K562 (cell line): ENCODE results near the gene USP32. TPM values are rescaled to one million over a fixed set of nuclear protein-coding genes. Genes with fewer than 3 reads are reported as not detected.
A peak's percentile ranks its signal among the peaks of the same experiment; 100 is the strongest.

Experiments
- CBX3 ChIP-seq, 2 experiments: IDR thresholded peaks; 1 replicate in 1 of 2; 2 replicates in 1 of 2; pipeline ENCODE4 v1.6.1; 2012; ENCODE audit warnings: inconsistent platforms in 2 of 2, low read length in 2 of 2, borderline replicate concordance in 1 of 2, control low read depth in 1 of 2
- CC2D1A ChIP-seq: fragments of 450-650 bp; IDR thresholded peaks from 2 replicates; pipeline ENCODE4 v1.6.1; 2017; ENCODE audit warnings: mild to moderate bottlenecking
- HOXB6 ChIP-seq: fragments of 250-450 bp; sonication (Bioruptor Pico); IDR thresholded peaks from 2 replicates; pipeline ENCODE4 v1.5.1; 2022; ENCODE audit warnings: mild to moderate bottlenecking, borderline replicate concordance
- ILF3 ChIP-seq: fragments of 450-650 bp; IDR thresholded peaks from 2 replicates; pipeline ENCODE4 v1.6.1; 2018; ENCODE audit warnings: antibody characterized with exemption, mild to moderate bottlenecking, moderate library complexity, borderline replicate concordance
- MAFF ChIP-seq: IDR thresholded peaks from 2 replicates; pipeline ENCODE4 v1.6.1; 2012; ENCODE audit warnings: low read length, improper control_type of control experiment
- MXD1 ChIP-seq: fragments of 250-450 bp; sonication (Bioruptor Pico); IDR thresholded peaks from 2 replicates; pipeline ENCODE4 v1.8.0; 2021; ENCODE audit warnings: borderline replicate concordance, mild to moderate bottlenecking, moderate library complexity; ENCODE audit not compliant: poor library complexity, severe bottlenecking
- NFE2L1 ChIP-seq: fragments of 450-650 bp; IDR thresholded peaks from 2 replicates; pipeline ENCODE4 v1.6.1; 2016; ENCODE audit warnings: missing genetic modification characterization, low read depth, mild to moderate bottlenecking, missing compliant biosample characterization, moderate library complexity, borderline replicate concordance
- PCBP2 ChIP-seq: fragments of 200-400 bp; formaldehyde crosslinking; IDR thresholded peaks from 2 replicates; pipeline ENCODE4 v1.6.1; 2018; ENCODE audit warnings: low read length, low read depth, mild to moderate bottlenecking, moderate library complexity; ENCODE audit not compliant: poor library complexity, severe bottlenecking
- PML ChIP-seq: IDR thresholded peaks from 2 replicates; pipeline ENCODE4 v1.6.1; 2012; ENCODE audit warnings: low read length, inconsistent platforms
- POLR2H ChIP-seq: IDR thresholded peaks from 2 replicates; pipeline ENCODE4 v1.6.1; 2016; ENCODE audit warnings: missing genetic modification characterization, low read depth, mild to moderate bottlenecking, control low read depth, missing compliant biosample characterization, moderate library complexity
- RB1 ChIP-seq: fragments of 450-650 bp; IDR thresholded peaks from 2 replicates; pipeline ENCODE4 v1.6.1; 2017; ENCODE audit warnings: low read depth, mild to moderate bottlenecking
- U2AF1 ChIP-seq: fragments of 200-400 bp; formaldehyde crosslinking; optimal IDR thresholded peaks from 2 replicates; pipeline ENCODE3; 2017; ENCODE audit warnings: mild to moderate bottlenecking, low read depth, low read length, moderate library complexity
- ZNF124 ChIP-seq: sonication (generic); formaldehyde crosslinking; IDR thresholded peaks from 2 replicates; pipeline ENCODE4 v1.8.1; 2022; ENCODE audit warnings: missing genetic modification reagents
- ZNF263 ChIP-seq: sonication (generic); formaldehyde crosslinking; IDR thresholded peaks from 2 replicates; pipeline ENCODE4 v1.8.0; 2022; ENCODE audit warnings: mild to moderate bottlenecking, missing genetic modification reagents, borderline replicate concordance
- ZNF274 ChIP-seq: IDR thresholded peaks from 2 replicates; pipeline ENCODE4 v1.6.1; 2011; ENCODE audit warnings: low read depth, mild to moderate bottlenecking, low read length, moderate library complexity, borderline replicate concordance
- ZNF639 ChIP-seq, 2 experiments: fragments of 200-800 bp in 1 of 2; sonication (Bioruptor generic) in 1 of 2; sonication (generic) in 1 of 2; formaldehyde crosslinking in 1 of 2; IDR thresholded peaks in 1 of 2; conservative IDR thresholded peaks in 1 of 2; 2 replicates each; pipeline versions ENCODE4 v1.5.0 to v1.6.1; 2016 to 2020; ENCODE audit warnings: missing compliant biosample characterization in 1 of 2, missing genetic modification characterization in 1 of 2, missing genetic modification reagents in 1 of 2
- ZSCAN32 ChIP-seq: fragments of 450-650 bp; formaldehyde crosslinking; IDR thresholded peaks from 2 replicates; pipeline ENCODE4 v1.4.0; 2020; ENCODE audit warnings: mild to moderate bottlenecking, moderate library complexity
- polyA plus RNA-seq, 8 experiments: library from polyadenylated mRNA; depleted of rRNA in 4 of 8; stranded (reverse) in 5 of 8; unstranded in 3 of 8; fragments of >200 nt; fragmentation: Nextera tagmentation in 2 of 8; fragmentation: Illumina TruSeq in 1 of 8; extraction: Ambion mirVana in 2 of 8; extraction: Trizol in 1 of 8; gene quantifications; 2 replicates each; pipeline versions ENCODE4 v1.2.1 to v1.2.3, GENCODE V29; 2011 to 2014; ENCODE audit warnings: inconsistent platforms in 1 of 8, missing spikeins in 1 of 8
- total RNA-seq, 7 experiments: library from RNA; depleted of rRNA in 6 of 7; stranded (reverse); fragments of >200 nt in 6 of 7; fragmentation: Illumina TruSeq in 2 of 7; extraction: Trizol in 2 of 7; gene quantifications; 2 replicates each; pipeline versions ENCODE4 v1.2.1 to v1.2.3, GENCODE V29; 2011 to 2021; ENCODE audit warnings: low replicate concordance in 1 of 7
- TF ChIP-seq, protein P1 (sequence below): sonication (generic); formaldehyde crosslinking; IDR thresholded peaks from 2 replicates; pipeline ENCODE4 v1.8.1; 2022; ENCODE audit warnings: missing genetic modification reagents
- TF ChIP-seq, protein P2 (sequence below): fragments of 250-450 bp; sonication (Bioruptor Pico); IDR thresholded peaks from 2 replicates; pipeline ENCODE4 v1.5.0; 2021; ENCODE audit warnings: mild to moderate bottlenecking, borderline replicate concordance

Gene USP32
- total and polyA plus RNA-seq, 9 of the 15 experiments (the other 6 are each of a cell fraction or from before 2014, with no cell fraction given) = 18.0 to 69.3 (median 47.1) TPM

DNA sequence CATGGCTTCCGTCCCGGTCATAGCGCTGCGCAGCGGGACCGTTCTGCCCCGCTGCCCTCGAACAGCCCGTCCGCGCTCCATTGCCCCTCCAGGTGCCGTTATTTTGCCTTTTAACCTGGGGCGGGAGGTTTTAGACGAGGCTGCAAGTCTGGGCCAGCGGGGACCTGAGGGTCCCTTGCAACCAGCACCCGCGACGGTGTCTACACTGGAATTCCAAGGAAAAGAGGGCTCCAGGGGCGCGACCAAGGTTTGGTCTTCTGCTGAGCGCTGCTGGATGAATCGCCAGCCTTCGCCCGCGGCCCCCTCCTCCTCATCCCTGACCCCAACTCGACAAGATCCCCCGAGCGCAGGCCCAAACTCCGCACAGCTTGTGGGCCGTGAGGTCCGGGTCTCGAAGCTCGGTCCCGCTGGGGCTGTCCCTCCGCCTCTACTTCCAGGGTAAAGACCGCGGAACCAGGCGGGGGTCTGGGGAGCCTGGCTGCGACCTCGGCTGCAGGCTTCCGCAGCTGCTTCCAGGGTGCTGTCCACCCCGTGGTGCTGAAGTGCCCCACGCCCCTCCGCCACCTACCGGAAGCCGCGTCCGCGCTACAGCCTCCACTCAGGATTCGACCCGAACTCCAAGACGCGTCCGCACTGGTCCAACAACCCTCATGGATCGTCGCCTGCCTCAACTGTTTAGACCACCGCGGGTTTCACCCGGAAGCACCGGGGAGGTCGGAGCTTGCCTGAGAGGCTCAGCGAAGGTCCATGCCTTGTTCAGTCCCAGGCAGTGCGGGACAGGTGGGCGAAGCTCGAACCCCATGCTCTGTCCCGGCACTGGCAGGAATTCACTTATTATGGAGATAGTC, 252.3 kb downstream of the USP32 start (continued):
- TF ChIP-seq CBX3 (IDR thresholded peaks at IDR 0.05; ENCODE audit: borderline replicate concordance in 1 of 2, low read length in 2 of 2) (peak; percentile 16 to 63; a peak in 2 of 3 replicates), ZNF124 (CRISPR knock-in tag) (peak; percentile 87; the same call in 1 of the 2 replicates), CC2D1A (no peak), ZNF639 (CRISPR knock-in tag; conservative IDR thresholded peaks at IDR 0.05 in 1 of 2, IDR thresholded peaks at IDR 0.05 in 1 of 2) (0 out of 4 replicates have a peak, but pooled peaks of 1 of the 2 experiments have one; percentile 36), ILF3 (no peak), ZNF263 (CRISPR knock-in tag) (peak; percentile 79), NFE2L1 (no peak), POLR2H (no peak), MXD1 (CRISPR knock-in tag) (no peak), RB1 (peak; percentile 80), PML (no peak), ZSCAN32 (0 out of 2 replicates have a peak, but pooled peaks have one; percentile 19), U2AF1 (no peak), PCBP2 (no peak), MAFF (no peak), ZNF274 (no peak), HOXB6 (CRISPR knock-in tag) (no peak)
- TF ChIP-seq, protein P1, sequence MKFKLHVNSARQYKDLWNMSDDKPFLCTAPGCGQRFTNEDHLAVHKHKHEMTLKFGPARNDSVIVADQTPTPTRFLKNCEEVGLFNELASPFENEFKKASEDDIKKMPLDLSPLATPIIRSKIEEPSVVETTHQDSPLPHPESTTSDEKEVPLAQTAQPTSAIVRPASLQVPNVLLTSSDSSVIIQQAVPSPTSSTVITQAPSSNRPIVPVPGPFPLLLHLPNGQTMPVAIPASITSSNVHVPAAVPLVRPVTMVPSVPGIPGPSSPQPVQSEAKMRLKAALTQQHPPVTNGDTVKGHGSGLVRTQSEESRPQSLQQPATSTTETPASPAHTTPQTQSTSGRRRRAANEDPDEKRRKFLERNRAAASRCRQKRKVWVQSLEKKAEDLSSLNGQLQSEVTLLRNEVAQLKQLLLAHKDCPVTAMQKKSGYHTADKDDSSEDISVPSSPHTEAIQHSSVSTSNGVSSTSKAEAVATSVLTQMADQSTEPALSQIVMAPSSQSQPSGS = peak; percentile 75; the same call in 1 of the 2 replicates
- TF ChIP-seq, protein P2, sequence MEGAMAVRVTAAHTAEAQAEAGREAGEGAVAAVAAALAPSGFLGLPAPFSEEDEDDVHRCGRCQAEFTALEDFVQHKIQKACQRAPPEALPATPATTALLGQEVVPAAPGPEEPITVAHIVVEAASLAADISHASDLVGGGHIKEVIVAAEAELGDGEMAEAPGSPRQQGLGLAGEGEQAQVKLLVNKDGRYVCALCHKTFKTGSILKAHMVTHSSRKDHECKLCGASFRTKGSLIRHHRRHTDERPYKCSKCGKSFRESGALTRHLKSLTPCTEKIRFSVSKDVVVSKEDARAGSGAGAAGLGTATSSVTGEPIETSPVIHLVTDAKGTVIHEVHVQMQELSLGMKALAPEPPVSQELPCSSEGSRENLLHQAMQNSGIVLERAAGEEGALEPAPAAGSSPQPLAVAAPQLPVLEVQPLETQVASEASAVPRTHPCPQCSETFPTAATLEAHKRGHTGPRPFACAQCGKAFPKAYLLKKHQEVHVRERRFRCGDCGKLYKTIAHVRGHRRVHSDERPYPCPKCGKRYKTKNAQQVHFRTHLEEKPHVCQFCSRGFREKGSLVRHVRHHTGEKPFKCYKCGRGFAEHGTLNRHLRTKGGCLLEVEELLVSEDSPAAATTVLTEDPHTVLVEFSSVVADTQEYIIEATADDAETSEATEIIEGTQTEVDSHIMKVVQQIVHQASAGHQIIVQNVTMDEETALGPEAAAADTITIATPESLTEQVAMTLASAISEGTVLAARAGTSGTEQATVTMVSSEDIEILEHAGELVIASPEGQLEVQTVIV (CRISPR knock-in tag) = no peak
